Mucosa of descending colon (tissue), 3 donors: ENCODE measurements around the gene TOR4A. TPM values are rescaled to one million over a fixed set of nuclear protein-coding genes. Genes with fewer than 3 reads are reported as not detected.
A peak's percentile ranks its signal among the peaks of the same experiment; 100 is the strongest.

ENCODE experiments used
- ATAC-seq: fragments of 200-7000 bp; cut with Tn5 transposase; one replicate; pipeline ENCODE4 v1.9.1; 2020; ENCODE audit warnings: mild to moderate bottlenecking, moderate library complexity
- DNase-seq, 3 donors: peaks; one replicate each; pipeline ENCODE4 v3.0.0-alpha.2; 2020
- H3K36me3 ChIP-seq: fragments of 200-600 bp; one replicate; pipeline ENCODE4 v1.8.0; 2021; ENCODE audit warnings: low read depth, mild to moderate bottlenecking
- H3K4me1 ChIP-seq: fragments of 200-600 bp; one replicate; pipeline ENCODE4 v1.8.0; 2021; ENCODE audit warnings: low read depth, mild to moderate bottlenecking
- H3K4me3 ChIP-seq: fragments of 200-600 bp; one replicate; pipeline ENCODE4 v1.8.0; 2021; ENCODE audit warnings: mild to moderate bottlenecking
- H3K9me3 ChIP-seq: fragments of 200-600 bp; one replicate; pipeline ENCODE4 v1.8.0; 2021; ENCODE audit warnings: mild to moderate bottlenecking
- intact Hi-C, 2 donors: fragments of 100-400 bp; cut with DNase I in 1 of 2; cut with micrococcal nuclease in 1 of 2; formaldehyde crosslinking; loops; one replicate each; pipeline versions ENCODE4 v1.11.0 to v1.11.1; 2022; cut with DNase I, micrococcal nuclease
- total RNA-seq, 3 donors: library from RNA; stranded (reverse); fragmentation: NEBNext Ultra II Directional in 2 of 3; extraction: Animal tissue kit (Norgen Biotek cat#: 25700) in 2 of 3; gene quantifications; one replicate each; pipeline versions ENCODE4 v1.2.1 to v1.2.4, GENCODE V29; 2021 to 2023
- TF ChIP-seq, protein P1 (sequence below): fragments of 200-600 bp; IDR thresholded peaks from one replicate; pipeline ENCODE4 v1.8.0; 2022; ENCODE audit warnings: antibody characterized with exemption, mild to moderate bottlenecking
- donor health status: DM: no; HTN: no; CAD: no; lungs with moderate emphysema.
- donor health status: DM: no; HTN: no; CAD: no.
- donor health status: DM: no; HTN: yes; CAD: no.

TOR4A gene
- total RNA-seq, 3 donors from 2014 or later, result 23.3 to 48.6 (median 45.3) TPM

DNA sequence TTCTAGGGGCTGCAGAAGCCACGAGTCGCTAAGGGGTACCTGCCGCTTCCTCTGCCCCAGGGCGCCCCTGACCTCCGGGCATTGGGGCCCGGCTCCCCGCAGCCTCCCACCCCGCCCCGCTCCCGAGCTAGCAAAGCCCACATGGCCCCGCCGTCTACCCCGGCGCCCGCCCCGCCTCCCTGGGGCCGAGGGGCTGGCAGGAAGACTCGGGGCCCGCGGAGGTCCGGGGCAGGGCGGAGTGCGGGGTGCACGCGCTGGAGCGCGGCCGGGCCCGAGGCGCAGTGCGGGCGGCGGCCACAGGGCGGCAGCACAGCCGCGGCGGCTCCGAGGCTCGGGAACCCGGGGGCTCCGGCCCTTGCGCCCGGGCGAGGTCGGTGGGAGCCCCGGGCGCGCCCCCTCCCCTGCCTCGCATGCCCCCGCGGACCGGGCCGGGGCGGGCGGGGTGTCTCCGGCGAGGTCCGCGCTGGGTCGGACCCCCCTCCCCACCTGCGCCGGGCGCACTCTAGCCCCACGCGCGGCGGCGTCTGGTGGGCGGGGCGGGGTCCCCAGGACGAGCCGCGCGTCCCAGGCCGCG lies 17.8 kb downstream of the TOR4A start:
- DNase-seq (peak in 2 of 3 donors; percentile 64 to 81), ATAC-seq (peak; percentile 40)
- no peaks in the 10 kb centered on the region for H3K9me3 ChIP-seq
- H3K36me3 ChIP-seq, result no peaks in the 10 kb centered on the region
- intact Hi-C loops, result no loop called here
- peak overlapping the region; percentile 26 for H3K4me3 ChIP-seq
- peaks cover 17% of the 10 kb centered on the region for H3K4me1 ChIP-seq
- TF ChIP-seq, protein P1, sequence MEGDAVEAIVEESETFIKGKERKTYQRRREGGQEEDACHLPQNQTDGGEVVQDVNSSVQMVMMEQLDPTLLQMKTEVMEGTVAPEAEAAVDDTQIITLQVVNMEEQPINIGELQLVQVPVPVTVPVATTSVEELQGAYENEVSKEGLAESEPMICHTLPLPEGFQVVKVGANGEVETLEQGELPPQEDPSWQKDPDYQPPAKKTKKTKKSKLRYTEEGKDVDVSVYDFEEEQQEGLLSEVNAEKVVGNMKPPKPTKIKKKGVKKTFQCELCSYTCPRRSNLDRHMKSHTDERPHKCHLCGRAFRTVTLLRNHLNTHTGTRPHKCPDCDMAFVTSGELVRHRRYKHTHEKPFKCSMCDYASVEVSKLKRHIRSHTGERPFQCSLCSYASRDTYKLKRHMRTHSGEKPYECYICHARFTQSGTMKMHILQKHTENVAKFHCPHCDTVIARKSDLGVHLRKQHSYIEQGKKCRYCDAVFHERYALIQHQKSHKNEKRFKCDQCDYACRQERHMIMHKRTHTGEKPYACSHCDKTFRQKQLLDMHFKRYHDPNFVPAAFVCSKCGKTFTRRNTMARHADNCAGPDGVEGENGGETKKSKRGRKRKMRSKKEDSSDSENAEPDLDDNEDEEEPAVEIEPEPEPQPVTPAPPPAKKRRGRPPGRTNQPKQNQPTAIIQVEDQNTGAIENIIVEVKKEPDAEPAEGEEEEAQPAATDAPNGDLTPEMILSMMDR, result peak; percentile 87

DNA sequence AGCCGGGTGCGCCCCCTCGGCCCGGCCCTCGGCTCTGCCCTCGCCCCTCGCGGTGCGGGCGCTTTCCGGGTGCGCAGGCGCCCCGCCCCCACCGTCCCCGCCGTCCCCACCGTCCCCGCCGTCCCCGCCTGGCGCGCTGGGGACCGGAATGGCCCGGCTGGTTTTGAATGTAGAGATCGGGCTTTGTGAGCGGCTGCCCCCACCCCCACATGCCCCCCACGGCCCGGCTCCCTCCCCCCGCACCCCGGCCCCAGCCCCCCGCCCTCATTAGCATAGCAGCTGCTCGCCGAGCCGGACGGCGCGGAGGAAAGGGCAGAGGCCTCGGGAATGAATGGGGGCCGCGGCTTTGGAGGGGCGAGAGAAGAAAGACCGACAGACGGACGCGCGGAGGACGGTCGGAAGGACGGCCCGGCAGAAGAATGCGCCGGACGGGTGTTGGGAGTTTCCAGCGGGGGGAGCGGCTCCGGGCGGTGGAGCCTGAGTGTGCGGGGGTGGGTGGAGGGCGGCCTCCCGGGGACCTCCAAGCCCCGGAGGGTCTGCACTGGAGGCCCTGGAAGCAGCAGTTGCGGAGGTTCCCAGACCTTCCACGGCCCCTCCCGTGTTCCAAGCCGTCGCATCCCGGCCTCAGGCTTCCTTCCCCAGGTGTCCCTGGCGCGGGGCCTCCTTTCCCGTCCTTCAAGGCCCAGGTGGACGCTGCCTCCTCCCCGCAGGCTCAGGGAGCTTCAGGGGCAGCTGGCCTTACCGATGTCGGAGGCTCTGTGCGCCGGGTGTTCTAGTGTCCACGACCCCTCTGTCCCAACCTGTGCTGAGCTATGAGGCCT lies 18.5 kb downstream of the TOR4A start:
- ATAC-seq (peak; percentile 2), DNase-seq (peak; percentile 49 to 73 (median 65))
- Histone ChIP-seq H3K4me3 (peak overlapping the region; percentile 26), H3K4me1 (peaks cover 21% of the 10 kb centered on the region), H3K36me3 (no peaks in the 10 kb centered on the region), H3K9me3 (no peaks in the 10 kb centered on the region)
- TF ChIP-seq, protein P1, result no peak
- intact Hi-C loops, result no loop called here

- DNase-seq, result peak; percentile 77 to 82 (median 78)
- TF ChIP-seq, protein P1, result no peak
- peak; percentile 24 for ATAC-seq
- Histone ChIP-seq H3K9me3 (no peaks in the 10 kb centered on the region), H3K4me1 (peaks cover 21% of the 10 kb centered on the region), H3K36me3 (no peaks in the 10 kb centered on the region), H3K4me3 (peak overlapping the region; percentile 26)
- intact Hi-C loops, result no loop called here
These were observed 19.4 kb downstream of the TOR4A start for GRCh38 chr9:137296670-137297664.

GRCh38 chr9:137297966-137298365 lies 20.4 kb downstream of the TOR4A start:
- Histone ChIP-seq H3K36me3 (no peaks in the 10 kb centered on the region), H3K4me3 (no peak overlapping the region), H3K4me1 (peaks cover 20% of the 10 kb centered on the region), H3K9me3 (no peaks in the 10 kb centered on the region)
- intact Hi-C loops, result no loop called here
- DNase-seq, result peak; percentile 60 to 72 (median 66)
- no peak for ATAC-seq
- TF ChIP-seq, protein P1, result no peak
